ENCODE data around the gene ZNF280A.
"Not testable (repeated sequence)": the region's sequence is repeated elsewhere in the genome, so short reads cannot be mapped to it uniquely, and the experiment has no call there.

The ZNF280A gene

DNA sequence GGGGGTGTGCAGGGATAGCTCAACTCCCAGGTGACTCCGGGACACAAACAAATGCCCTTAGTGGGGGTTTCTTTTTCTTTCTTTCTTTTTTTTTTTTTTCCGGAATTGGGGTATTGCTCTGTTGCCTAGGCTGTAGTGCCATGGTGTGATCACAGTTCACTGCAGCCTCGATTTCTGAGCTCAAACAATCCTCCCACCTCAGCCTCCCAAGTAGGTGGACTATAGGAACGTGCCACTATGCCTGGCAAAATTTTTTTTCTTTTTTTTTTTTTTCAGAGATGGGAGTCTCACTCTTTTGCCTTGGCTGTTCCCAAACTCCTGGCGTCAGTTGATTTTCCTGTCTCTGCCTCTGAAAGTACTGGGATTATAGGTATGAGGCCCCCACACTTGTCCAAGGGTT lies 13.8 kb upstream of the ZNF280A start:
- no peak for TF ChIP-seq MYC (IDR thresholded peaks at IDR 0.05; ENCODE audit: low read depth, low read length)
- TF ChIP-seq, protein P1, sequence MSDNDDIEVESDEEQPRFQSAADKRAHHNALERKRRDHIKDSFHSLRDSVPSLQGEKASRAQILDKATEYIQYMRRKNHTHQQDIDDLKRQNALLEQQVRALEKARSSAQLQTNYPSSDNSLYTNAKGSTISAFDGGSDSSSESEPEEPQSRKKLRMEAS (IDR thresholded peaks at IDR 0.05; ENCODE audit: low read depth, low read length), result no peak
- TF ChIP-seq, protein P2, sequence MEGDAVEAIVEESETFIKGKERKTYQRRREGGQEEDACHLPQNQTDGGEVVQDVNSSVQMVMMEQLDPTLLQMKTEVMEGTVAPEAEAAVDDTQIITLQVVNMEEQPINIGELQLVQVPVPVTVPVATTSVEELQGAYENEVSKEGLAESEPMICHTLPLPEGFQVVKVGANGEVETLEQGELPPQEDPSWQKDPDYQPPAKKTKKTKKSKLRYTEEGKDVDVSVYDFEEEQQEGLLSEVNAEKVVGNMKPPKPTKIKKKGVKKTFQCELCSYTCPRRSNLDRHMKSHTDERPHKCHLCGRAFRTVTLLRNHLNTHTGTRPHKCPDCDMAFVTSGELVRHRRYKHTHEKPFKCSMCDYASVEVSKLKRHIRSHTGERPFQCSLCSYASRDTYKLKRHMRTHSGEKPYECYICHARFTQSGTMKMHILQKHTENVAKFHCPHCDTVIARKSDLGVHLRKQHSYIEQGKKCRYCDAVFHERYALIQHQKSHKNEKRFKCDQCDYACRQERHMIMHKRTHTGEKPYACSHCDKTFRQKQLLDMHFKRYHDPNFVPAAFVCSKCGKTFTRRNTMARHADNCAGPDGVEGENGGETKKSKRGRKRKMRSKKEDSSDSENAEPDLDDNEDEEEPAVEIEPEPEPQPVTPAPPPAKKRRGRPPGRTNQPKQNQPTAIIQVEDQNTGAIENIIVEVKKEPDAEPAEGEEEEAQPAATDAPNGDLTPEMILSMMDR (IDR thresholded peaks at IDR 0.05; ENCODE audit: low read depth, low read length), result no peak
- no peak for TF ChIP-seq POLR2A (IDR thresholded peaks at IDR 0.05; ENCODE audit: extremely low read depth, insufficient read length)
- H3K4me3 ChIP-seq (ENCODE audit: low read depth, low read length), result no peak overlapping the region
- no peak for DNase-seq (ENCODE audit: low read depth)

DNA sequence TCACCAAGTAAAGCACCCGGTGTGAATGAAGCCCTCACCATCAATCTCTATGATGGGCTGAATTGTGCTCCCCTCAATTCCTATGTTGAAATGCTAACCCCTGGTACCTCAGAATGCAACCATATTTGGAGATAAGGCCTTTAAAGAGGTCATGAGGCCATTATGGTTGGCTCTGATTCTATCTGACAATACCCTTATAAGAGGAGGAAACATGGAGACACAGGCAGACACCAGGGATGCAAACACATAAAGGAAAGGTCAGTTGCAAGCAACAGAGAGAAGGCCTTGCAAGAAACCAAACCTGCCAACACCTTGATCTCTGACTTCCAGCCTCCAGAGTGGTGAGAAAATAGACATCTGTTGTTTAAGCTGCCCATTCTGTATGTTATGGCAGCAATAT lies 13.3 kb upstream of the ZNF280A start:
- DNase-seq (ENCODE audit: low read depth), result no peak
- TF ChIP-seq POLR2A (IDR thresholded peaks at IDR 0.05; ENCODE audit: extremely low read depth, insufficient read length), result no peak
- TF ChIP-seq, protein P1 (IDR thresholded peaks at IDR 0.05; ENCODE audit: low read depth, low read length), result no peak
- TF ChIP-seq MYC (IDR thresholded peaks at IDR 0.05; ENCODE audit: low read depth, low read length), result no peak
- TF ChIP-seq, protein P2 (IDR thresholded peaks at IDR 0.05; ENCODE audit: low read depth, low read length), result no peak
- no peak overlapping the region for H3K4me3 ChIP-seq (ENCODE audit: low read depth, low read length)

DNA sequence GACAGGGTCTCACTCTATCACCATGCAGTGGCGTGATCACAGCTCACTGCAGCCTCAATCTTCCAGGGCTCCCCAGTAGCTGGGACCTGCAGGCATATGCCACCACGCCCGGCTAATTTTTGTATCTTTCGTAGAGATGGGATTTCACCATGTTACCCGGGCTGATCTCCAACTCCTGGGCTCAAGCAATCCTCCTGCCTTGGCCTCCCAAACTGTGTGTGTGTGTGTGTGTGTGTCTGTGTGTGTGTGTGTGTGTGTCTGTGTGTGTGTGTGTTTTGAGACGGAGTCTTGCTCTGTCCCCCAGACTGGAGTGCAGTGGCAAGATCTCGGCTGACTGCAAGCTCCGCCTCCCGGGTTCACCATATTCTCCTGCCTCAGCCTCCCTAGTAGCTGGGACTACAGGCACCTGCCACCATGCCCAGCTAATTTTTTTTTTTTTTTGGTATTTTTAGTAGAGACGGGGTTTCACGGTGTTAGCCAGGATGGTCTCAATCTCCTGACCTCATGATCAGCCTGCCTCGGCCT lies 12.5 kb upstream of the ZNF280A start:
- H3K4me3 ChIP-seq (ENCODE audit: low read depth, low read length); DNase-seq (ENCODE audit: low read depth): not testable (repeated sequence)

DNA sequence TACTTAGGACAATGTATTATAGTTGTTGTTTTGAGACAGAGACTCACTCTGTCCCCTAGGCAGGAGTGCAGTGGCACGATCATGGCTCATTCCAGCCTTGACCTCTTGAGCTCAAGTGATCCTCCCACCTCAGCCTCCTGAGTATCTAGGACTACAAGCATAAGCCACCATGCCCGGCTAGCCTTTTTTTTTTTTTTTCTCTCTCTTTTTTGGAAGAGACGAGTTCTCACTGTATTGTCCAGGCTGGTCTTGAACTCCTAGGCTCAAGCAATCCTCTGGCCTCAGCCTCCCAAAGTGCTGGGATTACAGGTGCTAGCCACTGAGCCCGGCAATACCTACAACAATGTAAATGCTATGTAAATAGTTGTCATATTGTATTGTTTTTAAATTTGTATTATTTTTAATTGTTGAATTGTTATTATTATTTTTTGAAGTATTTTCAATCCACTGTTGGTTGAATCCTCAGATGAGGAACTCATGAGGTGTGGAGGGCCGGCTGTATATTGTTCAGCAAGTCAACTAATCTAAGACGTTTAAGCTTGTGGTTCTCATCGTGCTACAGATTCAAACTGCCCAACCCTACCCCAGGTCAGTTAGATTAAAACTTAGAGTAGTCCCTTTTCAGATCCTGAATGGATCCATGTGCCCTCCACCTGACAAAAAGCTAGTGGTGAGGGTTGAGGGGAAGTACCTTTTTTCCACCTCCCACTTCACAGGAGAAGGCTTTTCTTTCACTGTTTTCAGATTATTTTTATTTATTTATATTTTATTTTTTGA lies 11.9 kb upstream of the ZNF280A start:
- H3K4me3 ChIP-seq (ENCODE audit: low read depth, low read length), result no peak overlapping the region
- no peak for DNase-seq (ENCODE audit: low read depth)
- TF ChIP-seq, protein P1 (IDR thresholded peaks at IDR 0.05; ENCODE audit: low read depth, low read length), result no peak
- TF ChIP-seq, protein P2 (IDR thresholded peaks at IDR 0.05; ENCODE audit: low read depth, low read length), result no peak
- TF ChIP-seq MYC (IDR thresholded peaks at IDR 0.05; ENCODE audit: low read depth, low read length) (no peak), POLR2A (IDR thresholded peaks at IDR 0.05; ENCODE audit: extremely low read depth, insufficient read length) (no peak)

DNA sequence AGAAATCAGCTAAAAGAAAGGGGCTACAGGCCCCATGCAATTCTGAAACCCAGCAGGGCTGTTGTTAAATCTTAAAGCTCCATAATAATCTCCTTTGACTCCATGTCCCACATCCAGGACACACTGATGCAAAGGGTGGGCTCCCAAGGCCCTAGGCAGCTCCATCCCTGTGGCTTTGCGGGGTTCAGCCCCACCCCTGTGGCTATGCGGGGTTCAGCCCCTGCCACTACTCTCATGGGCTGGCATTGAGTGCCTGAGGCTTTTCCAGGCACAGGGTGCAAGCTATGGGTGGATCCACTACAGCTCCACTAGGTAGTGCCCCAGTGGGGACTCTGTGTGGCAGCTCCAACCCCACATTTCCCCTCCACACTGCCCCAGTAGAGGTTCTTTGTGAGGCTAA lies 8.7 kb upstream of the ZNF280A start:
- DNase-seq (ENCODE audit: low read depth), result no peak
- TF ChIP-seq, protein P2 (IDR thresholded peaks at IDR 0.05; ENCODE audit: low read depth, low read length), result no peak
- TF ChIP-seq MYC (IDR thresholded peaks at IDR 0.05; ENCODE audit: low read depth, low read length), result no peak
- TF ChIP-seq, protein P1 (IDR thresholded peaks at IDR 0.05; ENCODE audit: low read depth, low read length), result no peak
- no peak overlapping the region for H3K4me3 ChIP-seq (ENCODE audit: low read depth, low read length)

DNA sequence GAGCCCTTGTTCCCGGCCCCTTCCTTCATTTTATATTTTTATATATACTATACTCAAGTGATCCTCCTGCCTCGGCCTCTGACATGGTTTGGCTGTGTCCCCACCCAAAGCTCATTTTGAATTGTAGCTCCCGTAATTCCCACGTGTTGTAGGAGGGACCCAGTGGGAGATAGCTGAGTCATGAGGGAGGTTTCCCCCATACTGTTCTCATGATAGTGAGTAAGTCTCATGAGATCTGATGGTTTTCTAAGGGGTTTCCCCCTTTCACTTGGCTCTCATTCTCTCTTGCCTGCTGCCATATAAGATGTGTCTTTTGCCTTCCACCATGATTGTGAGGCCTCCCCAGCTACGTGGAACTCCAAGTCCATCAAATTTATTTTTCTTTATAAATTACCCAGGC lies 7.2 kb upstream of the ZNF280A start:
- DNase-seq (ENCODE audit: low read depth), result no peak
- no peak overlapping the region for H3K4me3 ChIP-seq (ENCODE audit: low read depth, low read length)

More for the DNA sequence above, 7.2 kb upstream of the ZNF280A start:
- TF ChIP-seq, protein P2 (IDR thresholded peaks at IDR 0.05; ENCODE audit: low read depth, low read length), result no peak
- TF ChIP-seq POLR2A (IDR thresholded peaks at IDR 0.05; ENCODE audit: extremely low read depth, insufficient read length) (no peak), MYC (IDR thresholded peaks at IDR 0.05; ENCODE audit: low read depth, low read length) (no peak)
- TF ChIP-seq, protein P1 (IDR thresholded peaks at IDR 0.05; ENCODE audit: low read depth, low read length), result no peak
